Endodermal cell (in vitro differentiated cells): Measurements from ENCODE around the gene MORN1. TPM values are rescaled to one million over a fixed set of nuclear protein-coding genes. Genes with fewer than 3 reads are reported as not detected.

ENCODE experiments used
- DNase-seq: peaks from one replicate; pipeline ENCODE4 v3.0.0-alpha.2; 2017
- H3K27ac ChIP-seq: 2 replicates; pipeline ENCODE4 v1.5.1; 2013; ENCODE audit warnings: mild to moderate bottlenecking, low read depth, low read length, moderate library complexity
- H3K27me3 ChIP-seq: 2 replicates; pipeline ENCODE4 v1.6.1; 2013; ENCODE audit warnings: mild to moderate bottlenecking, low read length, moderate library complexity; ENCODE audit not compliant: insufficient read depth, control insufficient read depth, poor library complexity, severe bottlenecking
- H3K36me3 ChIP-seq: 2 replicates; pipeline ENCODE4 v1.7.0; 2013; ENCODE audit warnings: mild to moderate bottlenecking, low read length, moderate library complexity; ENCODE audit not compliant: control insufficient read depth, insufficient read depth
- H3K4me1 ChIP-seq: one replicate; pipeline ENCODE4 v1.7.0; 2013; ENCODE audit warnings: low read length; ENCODE audit not compliant: control insufficient read depth, insufficient read depth
- H3K4me3 ChIP-seq: 2 replicates; pipeline ENCODE4 v1.5.1; 2013; ENCODE audit warnings: mild to moderate bottlenecking, low read length, moderate library complexity
- H3K9ac ChIP-seq: 2 replicates; pipeline ENCODE4 v1.6.1; 2013; ENCODE audit warnings: mild to moderate bottlenecking, low read length, moderate library complexity; ENCODE audit not compliant: poor library complexity, severe bottlenecking; ENCODE audit errors: extremely low read depth
- H3K9me3 ChIP-seq: 2 replicates; pipeline ENCODE4 v1.6.1; 2013; ENCODE audit warnings: mild to moderate bottlenecking, low read length, moderate library complexity; ENCODE audit not compliant: control insufficient read depth
- H3K27ac Mint-ChIP-seq: 2 replicates; pipeline ENCODE4 v1.8.0; 2020; ENCODE audit warnings: mixed read lengths
- H3K27me3 Mint-ChIP-seq: 2 replicates; pipeline ENCODE4 v1.8.0; 2021; ENCODE audit warnings: mild to moderate bottlenecking, mixed read lengths; ENCODE audit not compliant: insufficient read depth
- H3K36me3 Mint-ChIP-seq: 2 replicates; pipeline ENCODE4 v1.8.0; 2020; ENCODE audit warnings: low read depth, mixed read lengths
- H3K4me1 Mint-ChIP-seq: 2 replicates; pipeline ENCODE4 v1.8.0; 2020; ENCODE audit warnings: mixed read lengths
- H3K4me3 Mint-ChIP-seq: 2 replicates; pipeline ENCODE4 v1.8.0; 2020; ENCODE audit warnings: mild to moderate bottlenecking, moderate library complexity, mixed read lengths
- H3K9me3 Mint-ChIP-seq: 2 replicates; pipeline ENCODE4 v1.8.0; 2020; ENCODE audit warnings: mild to moderate bottlenecking, mixed read lengths
- CTCF ChIP-seq: fragments of 200-600 bp; sonication (generic); conservative IDR thresholded peaks from 2 replicates; pipeline ENCODE4 v1.5.0; 2021; ENCODE audit warnings: antibody characterized with exemption, mild to moderate bottlenecking
- WGBS, 2 experiments: methylation state at CpG; one replicate each; pipeline versions ENCODE4 v1.1.5 to v1.1.7; 2013; ENCODE audit warnings: missing lambda C conversion rate in 2 of 2, mixed read lengths in 1 of 2; ENCODE audit not compliant: insufficient coverage in 1 of 2, insufficient read length in 1 of 2; 5-methylcytosine and 5-hydroxymethylcytosine counted together
- total RNA-seq, 2 donors: library from RNA; stranded (reverse); fragmentation: NEBNext Ultra II Directional in 1 of 2; extraction: Animal tissue kit (Norgen Biotek cat#: 25700) in 1 of 2; gene quantifications; 2 replicates in 1 of 2; 3 replicates in 1 of 2; pipeline ENCODE4 v1.2.1, GENCODE V29; 2021

The MORN1 gene
- total RNA-seq, 2 donors from 2014 or later, result 21.3 to 24.9 TPM

GRCh38 chr1:2400950-2401649, 9.7 kb upstream of the MORN1 start:
- no peak overlapping the region for H3K4me3 Mint-ChIP-seq
- TF ChIP-seq CTCF, result no peak
- H3K36me3 Mint-ChIP-seq, result peaks cover 71% of the 10 kb centered on the region
- no peak for DNase-seq
- Histone ChIP-seq H3K27me3 (no peaks in the 10 kb centered on the region), H3K9ac (no peak overlapping the region), H3K4me1 (no peaks in the 10 kb centered on the region), H3K36me3 (peaks cover 71% of the 10 kb centered on the region), H3K27ac (no peak overlapping the region), H3K4me3 (no peak overlapping the region), H3K9me3 (no peaks in the 10 kb centered on the region)
- H3K4me1 Mint-ChIP-seq, result no peaks in the 10 kb centered on the region
- no peak overlapping the region for H3K27ac Mint-ChIP-seq
- no peaks in the 10 kb centered on the region for H3K27me3 Mint-ChIP-seq
- WGBS, 2 experiments, result 97% methylated on average over 10 to 12 of the region's 14 CpGs
- no peaks in the 10 kb centered on the region for H3K9me3 Mint-ChIP-seq

DNA sequence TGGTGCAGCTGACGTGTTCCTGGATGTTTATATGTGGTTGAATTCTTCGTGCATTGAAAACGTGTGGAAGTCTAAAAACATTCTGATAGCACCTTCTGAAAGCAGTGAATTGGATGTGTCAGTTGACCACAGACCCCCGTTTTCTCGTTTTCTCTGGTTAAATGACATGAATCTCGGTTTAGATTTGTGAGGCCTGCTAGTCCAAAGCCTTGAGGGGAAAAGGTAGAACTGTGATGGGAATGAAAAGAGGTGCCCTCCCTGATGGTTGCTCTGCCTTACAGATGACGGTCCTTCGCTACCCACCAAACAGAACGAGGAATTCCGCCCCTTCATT, 9.2 kb upstream of the MORN1 start:
- Mint-ChIP-seq H3K9me3 (no peaks in the 10 kb centered on the region), H3K27ac (no peak overlapping the region), H3K27me3 (no peaks in the 10 kb centered on the region), H3K4me3 (no peak overlapping the region), H3K36me3 (peaks cover 74% of the 10 kb centered on the region), H3K4me1 (no peaks in the 10 kb centered on the region)
- H3K4me3 ChIP-seq, result no peak overlapping the region
- WGBS, 2 experiments, result 90 to 94% methylated on average over 9 to 10 of the region's 10 CpGs
- H3K27ac ChIP-seq, result no peak overlapping the region
- TF ChIP-seq CTCF, result no peak
- no peak overlapping the region for H3K9ac ChIP-seq
- peaks cover 77% of the 10 kb centered on the region for H3K36me3 ChIP-seq
- no peak for DNase-seq
- H3K4me1 ChIP-seq, result no peaks in the 10 kb centered on the region
- H3K27me3 ChIP-seq, result no peaks in the 10 kb centered on the region
- H3K9me3 ChIP-seq, result no peaks in the 10 kb centered on the region

DNA sequence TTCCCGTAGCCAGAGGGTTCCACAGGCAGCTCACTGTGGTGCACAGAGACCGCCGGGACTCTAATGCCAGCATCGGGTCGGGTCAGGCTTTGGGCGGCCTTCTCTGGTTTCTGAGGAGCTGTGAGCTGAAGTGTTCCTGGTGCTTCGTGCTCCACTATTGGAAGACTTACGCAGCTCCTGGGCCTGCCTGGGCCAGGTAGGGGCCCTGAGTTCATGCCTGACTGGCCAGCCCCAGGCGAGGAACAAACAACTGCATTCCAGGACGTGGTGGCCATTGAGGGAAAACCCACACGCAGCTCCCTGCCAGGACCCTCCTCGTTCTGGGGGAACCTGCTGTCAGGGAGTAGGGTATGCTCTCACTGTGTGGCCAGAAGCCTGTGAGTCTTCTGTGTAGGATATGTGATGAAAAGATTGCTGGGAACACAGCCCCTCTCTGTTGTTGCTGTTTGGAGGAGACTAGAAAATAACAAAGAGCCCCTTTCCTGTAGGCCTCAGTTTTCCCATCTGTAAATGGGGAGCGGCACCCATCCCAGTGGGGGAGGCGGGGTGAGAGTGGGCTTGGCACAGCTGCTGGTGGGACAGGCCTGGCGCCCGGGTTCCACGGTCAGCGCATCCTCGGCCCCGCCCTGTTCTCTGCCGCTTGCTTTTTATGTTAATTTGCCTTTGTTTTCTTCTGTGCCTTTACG, 8.7 kb upstream of the MORN1 start:
- Histone ChIP-seq H3K27ac (no peak overlapping the region), H3K4me3 (no peak overlapping the region), H3K4me1 (no peaks in the 10 kb centered on the region), H3K9me3 (no peaks in the 10 kb centered on the region), H3K27me3 (no peaks in the 10 kb centered on the region), H3K36me3 (peaks cover 76% of the 10 kb centered on the region), H3K9ac (no peak overlapping the region)
- Mint-ChIP-seq H3K4me3 (no peak overlapping the region), H3K36me3 (peaks cover 71% of the 10 kb centered on the region), H3K9me3 (no peaks in the 10 kb centered on the region), H3K4me1 (no peaks in the 10 kb centered on the region), H3K27me3 (no peaks in the 10 kb centered on the region), H3K27ac (no peak overlapping the region)
- WGBS, 2 experiments, result 95 to 99% methylated on average over 15 to 22 of the region's 22 CpGs
- no peak for TF ChIP-seq CTCF
- no peak for DNase-seq
